Measurements from ENCODE around the gene RSRC1.
"Not testable (repeated sequence)": the region's sequence is repeated elsewhere in the genome, so short reads cannot be mapped to it uniquely, and the experiment has no call there.

Gene RSRC1

DNA sequence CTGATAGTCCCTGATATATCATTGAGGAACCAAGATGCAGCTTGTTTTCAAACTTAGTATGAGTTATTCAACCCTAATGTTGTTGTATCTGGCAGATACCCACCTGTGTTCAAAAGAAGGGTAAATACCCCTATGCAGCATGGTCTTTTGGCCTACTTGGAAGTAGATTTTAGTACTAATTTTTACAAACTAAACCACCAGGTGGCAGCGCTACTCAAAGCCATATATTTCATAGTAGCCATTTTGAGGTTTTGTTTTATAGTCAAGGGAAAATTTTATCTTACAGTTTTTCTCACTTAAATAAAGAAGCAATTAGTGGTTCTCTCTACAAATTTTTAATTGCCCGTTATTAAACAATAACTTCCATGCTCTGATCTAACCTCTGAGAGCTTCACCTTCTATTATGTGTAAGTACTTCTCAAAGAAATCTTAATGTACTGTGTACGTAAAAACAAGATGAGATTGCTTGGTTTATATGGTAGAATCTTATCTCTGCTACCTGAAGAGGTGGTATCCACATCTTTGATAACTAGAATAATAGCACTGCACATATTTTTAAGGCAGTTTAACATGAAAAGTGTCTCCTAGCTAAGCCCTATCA is 429.6 kb downstream of the RSRC1 start:
- DNase-seq = peak; percentile 57
- H3K9me3 ChIP-seq = no peaks in the 10 kb centered on the region

DNA sequence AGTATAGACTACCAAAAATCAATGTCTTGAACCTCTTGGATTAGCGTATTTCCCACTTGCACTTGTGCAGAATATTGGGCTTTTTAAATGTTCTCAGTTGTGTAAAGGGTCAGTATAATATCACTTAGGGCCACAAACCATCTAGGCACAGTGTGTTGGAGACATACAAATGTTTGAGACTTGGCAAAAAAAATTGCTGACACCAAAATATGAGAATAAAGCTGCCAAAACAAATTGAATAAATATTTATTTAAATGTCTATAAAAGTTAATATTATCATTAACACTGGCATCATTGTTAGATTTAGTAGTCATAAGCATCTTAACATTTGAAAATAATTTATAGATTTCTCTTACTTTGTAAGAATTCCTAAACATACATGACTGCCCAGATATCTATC is 430.2 kb downstream of the RSRC1 start:
- no peak overlapping the region for H3K4me3 ChIP-seq (ENCODE audit: low read depth, low read length)
- H3K4me1 ChIP-seq = no peaks in the 10 kb centered on the region
- TF ChIP-seq, protein P1, sequence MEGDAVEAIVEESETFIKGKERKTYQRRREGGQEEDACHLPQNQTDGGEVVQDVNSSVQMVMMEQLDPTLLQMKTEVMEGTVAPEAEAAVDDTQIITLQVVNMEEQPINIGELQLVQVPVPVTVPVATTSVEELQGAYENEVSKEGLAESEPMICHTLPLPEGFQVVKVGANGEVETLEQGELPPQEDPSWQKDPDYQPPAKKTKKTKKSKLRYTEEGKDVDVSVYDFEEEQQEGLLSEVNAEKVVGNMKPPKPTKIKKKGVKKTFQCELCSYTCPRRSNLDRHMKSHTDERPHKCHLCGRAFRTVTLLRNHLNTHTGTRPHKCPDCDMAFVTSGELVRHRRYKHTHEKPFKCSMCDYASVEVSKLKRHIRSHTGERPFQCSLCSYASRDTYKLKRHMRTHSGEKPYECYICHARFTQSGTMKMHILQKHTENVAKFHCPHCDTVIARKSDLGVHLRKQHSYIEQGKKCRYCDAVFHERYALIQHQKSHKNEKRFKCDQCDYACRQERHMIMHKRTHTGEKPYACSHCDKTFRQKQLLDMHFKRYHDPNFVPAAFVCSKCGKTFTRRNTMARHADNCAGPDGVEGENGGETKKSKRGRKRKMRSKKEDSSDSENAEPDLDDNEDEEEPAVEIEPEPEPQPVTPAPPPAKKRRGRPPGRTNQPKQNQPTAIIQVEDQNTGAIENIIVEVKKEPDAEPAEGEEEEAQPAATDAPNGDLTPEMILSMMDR (IDR thresholded peaks at IDR 0.05; ENCODE audit: low read depth, low read length) = no peak
- no peaks in the 10 kb centered on the region for H3K27me3 ChIP-seq
- no peaks in the 10 kb centered on the region; the same call in 1 of the 2 replicates for H3K36me3 ChIP-seq
- DNase-seq = no peak
- no peaks in the 10 kb centered on the region for H3K9me3 ChIP-seq

More for the DNA sequence above, 429.6 kb downstream of the RSRC1 start:
- Histone ChIP-seq H3K4me1 (no peaks in the 10 kb centered on the region), H3K36me3 (no peaks in the 10 kb centered on the region; the same call in 1 of the 2 replicates), H3K4me3 (ENCODE audit: low read depth, low read length) (no peak overlapping the region), H3K27me3 (no peaks in the 10 kb centered on the region)
- TF ChIP-seq, protein P1 (IDR thresholded peaks at IDR 0.05; ENCODE audit: low read depth, low read length) = peak; percentile 59

DNA sequence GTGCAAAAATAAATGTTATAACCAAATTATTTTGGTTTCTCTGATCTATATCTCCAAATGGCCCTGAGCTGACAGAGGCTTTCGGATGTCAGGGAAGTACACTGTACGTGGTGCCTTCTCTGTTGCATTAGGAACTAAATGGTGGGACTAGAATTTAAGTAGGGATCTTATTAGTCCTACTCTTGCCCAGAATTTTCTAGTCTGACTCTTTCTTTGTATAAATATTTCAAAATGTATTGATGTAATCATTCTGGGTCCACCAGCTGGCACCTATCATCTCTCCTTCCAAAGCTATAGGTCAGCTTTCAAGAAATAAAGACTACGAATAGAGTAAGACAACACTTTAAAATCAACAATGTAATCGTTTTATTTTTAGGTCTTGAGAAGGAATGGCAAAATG is 438.8 kb downstream of the RSRC1 start:
- DNase-seq = no peak
- Histone ChIP-seq H3K4me3 (ENCODE audit: low read depth, low read length) (no peak overlapping the region), H3K36me3 (no peaks in the 10 kb centered on the region; the same call in 1 of the 2 replicates), H3K27me3 (no peaks in the 10 kb centered on the region), H3K9me3 (no peaks in the 10 kb centered on the region), H3K4me1 (no peaks in the 10 kb centered on the region; the same call in 1 of the 2 replicates)
- TF ChIP-seq, protein P1 (IDR thresholded peaks at IDR 0.05; ENCODE audit: low read depth, low read length) = no peak

DNA sequence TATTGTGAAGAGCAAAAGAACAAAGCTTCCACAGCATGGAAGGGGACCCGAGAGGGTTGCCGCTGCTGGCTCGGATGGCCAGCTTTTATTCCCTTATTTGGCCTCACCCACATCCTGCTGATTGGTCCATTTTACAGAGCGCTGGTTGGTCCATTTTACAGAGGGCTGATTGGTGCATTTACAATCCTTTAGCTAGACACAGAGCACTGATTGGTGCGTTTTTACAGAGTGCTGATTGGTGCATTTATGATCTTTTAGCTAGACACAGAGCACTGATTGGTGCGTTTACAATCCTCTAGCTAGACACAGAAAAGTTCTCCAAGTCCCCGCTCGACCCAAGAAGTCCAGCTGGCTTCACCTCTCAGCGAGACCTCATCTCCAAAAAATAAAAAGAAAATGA is 440.0 kb downstream of the RSRC1 start:
- not testable (repeated sequence) for H3K4me1 ChIP-seq

DNA sequence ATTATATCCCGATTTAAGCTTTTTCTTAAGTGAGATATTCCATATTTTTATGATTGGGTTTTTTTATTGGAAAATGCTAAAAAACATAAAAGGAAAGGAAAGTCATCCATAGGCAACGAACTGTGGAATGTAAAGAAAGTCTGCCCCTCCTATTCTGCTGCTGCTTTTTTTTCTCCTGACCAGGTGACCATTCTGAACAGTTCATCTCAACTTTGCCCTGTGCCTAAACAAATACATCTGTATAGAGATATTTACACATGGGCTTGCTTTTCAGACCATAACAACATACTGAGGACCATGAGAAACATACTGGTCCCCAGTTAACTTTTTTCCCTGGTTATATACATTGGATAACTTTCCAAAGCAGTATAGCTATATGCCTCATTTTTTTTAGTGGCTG is 442.2 kb downstream of the RSRC1 start:
- TF ChIP-seq, protein P1 (IDR thresholded peaks at IDR 0.05; ENCODE audit: low read depth, low read length) = no peak
- Histone ChIP-seq H3K9me3 (no peaks in the 10 kb centered on the region), H3K4me3 (ENCODE audit: low read depth, low read length) (no peak overlapping the region), H3K36me3 (no peaks in the 10 kb centered on the region), H3K4me1 (no peaks in the 10 kb centered on the region; the same call in 1 of the 2 replicates), H3K27me3 (no peaks in the 10 kb centered on the region)
- DNase-seq = no peak

More for the DNA sequence above, 440.0 kb downstream of the RSRC1 start:
- not testable (repeated sequence) for H3K9me3 ChIP-seq; H3K4me3 ChIP-seq (ENCODE audit: low read depth, low read length); H3K27me3 ChIP-seq; DNase-seq; H3K36me3 ChIP-seq

DNA sequence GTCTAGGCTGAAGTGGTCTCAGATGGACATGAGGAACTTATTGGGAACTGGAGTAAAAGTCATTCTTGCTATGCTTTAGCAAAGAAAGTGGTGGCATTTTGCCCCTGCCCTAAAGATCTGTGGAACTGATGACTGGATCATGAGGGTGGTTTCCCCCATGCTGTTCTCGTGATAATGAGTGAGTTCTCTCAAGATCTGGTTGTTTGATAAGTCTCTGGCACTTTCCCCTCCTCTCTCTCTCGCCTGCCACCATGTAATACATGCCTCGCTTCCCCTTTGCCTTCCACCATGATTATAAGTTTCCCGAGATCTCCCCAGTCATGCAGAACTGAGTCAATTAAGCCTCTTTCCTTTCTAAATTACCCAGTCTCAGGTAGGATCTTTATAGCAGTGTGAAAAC is 449.6 kb downstream of the RSRC1 start:
- H3K4me3 ChIP-seq (ENCODE audit: low read depth, low read length) = no peak overlapping the region
- H3K27me3 ChIP-seq = no peaks in the 10 kb centered on the region
- H3K36me3 ChIP-seq = no peaks in the 10 kb centered on the region
- no peaks in the 10 kb centered on the region for H3K9me3 ChIP-seq
- no peaks in the 10 kb centered on the region for H3K4me1 ChIP-seq
- no peak for DNase-seq
- TF ChIP-seq, protein P1 (IDR thresholded peaks at IDR 0.05; ENCODE audit: low read depth, low read length) = no peak
